Measurements from ENCODE around the gene SEMA3C.

SEMA3C gene

DNA sequence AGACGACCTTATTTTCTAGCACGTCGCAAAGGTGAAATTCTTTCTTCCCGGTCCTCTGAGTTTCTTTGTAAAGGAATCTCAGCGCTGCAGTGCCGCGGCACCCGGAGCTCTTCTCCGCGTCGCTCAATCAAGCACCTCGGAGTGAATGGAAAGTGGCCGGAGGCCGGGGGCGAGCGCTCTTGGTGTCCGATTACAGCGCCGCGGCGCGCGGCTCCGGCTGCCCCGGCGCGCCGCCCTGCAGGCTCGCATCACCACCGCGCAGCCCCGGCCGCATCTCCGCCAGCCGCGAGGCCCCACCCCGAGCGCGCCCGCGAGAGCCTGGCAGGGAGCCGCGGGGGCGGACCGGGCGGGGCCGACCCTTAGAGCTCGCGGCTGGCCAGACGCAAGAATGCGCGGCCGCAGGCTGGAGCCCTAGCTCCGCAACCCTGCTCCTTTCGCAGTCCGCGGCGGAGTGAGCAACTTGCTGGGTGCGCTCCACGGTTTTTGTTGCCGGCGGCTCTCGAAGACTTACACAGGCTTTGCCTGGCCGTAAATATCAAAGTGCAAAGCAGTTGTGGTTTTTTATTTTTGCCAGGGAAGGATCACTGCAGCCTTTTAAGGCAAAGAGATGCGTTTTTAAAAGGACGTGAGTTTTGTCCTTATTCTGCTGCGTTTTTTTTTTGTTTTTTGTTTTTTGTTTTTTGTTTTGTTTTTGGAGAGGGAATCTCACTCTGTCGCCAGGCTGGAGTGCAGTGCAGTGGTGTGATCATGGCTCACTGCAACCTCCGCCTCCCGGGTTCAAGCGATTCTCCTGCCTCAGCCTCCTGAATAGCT lies at the start of gene SEMA3C:
Gene SEMA3C, minus strand, starts transcription at position 143 of the 813 bp plus-strand sequence. CDS start 2,270 bp downstream, outside the sequence.
- no peak for DNase-seq (ENCODE audit: low read depth in 2 of 2, low spot score in 1 of 2)

GRCh38 chr7:80968606-80969005 lies 49.8 kb upstream of the SEMA3C start:
- no peak for DNase-seq (ENCODE audit: low read depth in 2 of 2, low spot score in 1 of 2)

GRCh38 chr7:80967917-80968297 lies 49.1 kb upstream of the SEMA3C start:
- no peak for DNase-seq (ENCODE audit: low read depth in 2 of 2, low spot score in 1 of 2)

DNA sequence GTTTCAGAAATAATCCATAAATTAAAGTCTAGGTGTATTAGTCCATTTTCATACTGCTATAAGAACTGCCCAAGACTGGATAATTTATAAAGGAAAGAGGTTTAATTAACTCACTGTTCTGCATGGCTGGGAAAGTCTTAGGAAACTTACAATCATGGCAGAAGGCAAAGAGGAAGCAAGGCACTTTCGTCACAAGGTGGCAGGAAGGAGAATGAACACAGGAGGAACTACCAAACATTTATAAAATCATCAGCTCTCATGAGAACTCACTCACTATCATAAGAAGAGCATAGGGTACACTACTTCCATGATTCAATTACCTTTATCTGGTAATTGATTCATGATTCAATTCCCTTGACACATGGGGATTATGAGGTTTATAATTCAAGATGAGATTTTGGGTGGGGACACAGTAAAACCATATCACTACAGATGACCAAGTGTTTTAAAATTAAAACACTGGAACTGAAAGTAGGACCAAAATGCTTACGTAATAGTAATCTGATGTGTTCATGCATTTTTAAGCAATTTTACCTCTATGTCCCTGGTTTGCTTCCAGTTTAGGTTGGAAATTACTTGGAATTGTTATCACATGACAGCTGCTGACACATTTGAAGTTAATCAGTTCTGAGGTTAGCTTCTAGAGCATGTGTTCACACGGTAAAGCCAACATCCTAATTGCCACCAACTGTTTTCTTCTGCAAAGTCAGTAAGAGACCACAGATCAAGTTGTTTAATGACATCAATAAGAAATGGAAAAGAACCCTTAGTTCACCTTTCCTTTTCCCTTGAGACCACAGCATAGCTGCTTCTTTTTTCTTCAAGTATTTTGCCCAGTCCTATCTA lies 48.4 kb upstream of the SEMA3C start:
- DNase-seq (ENCODE audit: low read depth in 2 of 2, low spot score in 1 of 2) = no peak

- DNase-seq (ENCODE audit: low read depth in 2 of 2, low spot score in 1 of 2) = no peak
Measured at GRCh38 chr7:80960244-80960795, 41.5 kb upstream of the SEMA3C start.

GRCh38 chr7:80957226-80957777 lies 38.5 kb upstream of the SEMA3C start:
- DNase-seq (ENCODE audit: low read depth in 2 of 2, low spot score in 1 of 2) = no peak

DNA sequence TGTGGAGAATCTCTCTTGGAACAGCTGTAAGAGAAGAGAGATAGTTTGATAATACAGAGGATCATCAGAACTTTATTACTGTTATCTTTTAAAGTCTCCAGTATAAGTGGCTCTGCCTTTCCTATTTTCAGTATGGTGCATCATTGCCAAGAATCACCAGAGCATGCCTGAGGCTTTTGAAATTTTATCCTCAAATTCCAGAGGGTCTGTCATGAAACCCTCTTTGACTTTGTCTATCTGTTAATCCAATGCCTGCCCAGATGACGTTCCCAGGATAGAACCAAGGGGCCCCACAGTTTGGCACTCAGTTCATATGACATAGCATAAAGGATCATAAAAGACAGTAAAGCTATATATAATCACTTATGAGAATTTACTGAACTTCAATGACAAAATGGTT lies 35.3 kb upstream of the SEMA3C start:
- DNase-seq (ENCODE audit: low read depth in 2 of 2, low spot score in 1 of 2) = no peak

- no peak for DNase-seq (ENCODE audit: low read depth in 2 of 2, low spot score in 1 of 2)
Measured at GRCh38 chr7:80950550-80950967, 31.7 kb upstream of the SEMA3C start.

DNA sequence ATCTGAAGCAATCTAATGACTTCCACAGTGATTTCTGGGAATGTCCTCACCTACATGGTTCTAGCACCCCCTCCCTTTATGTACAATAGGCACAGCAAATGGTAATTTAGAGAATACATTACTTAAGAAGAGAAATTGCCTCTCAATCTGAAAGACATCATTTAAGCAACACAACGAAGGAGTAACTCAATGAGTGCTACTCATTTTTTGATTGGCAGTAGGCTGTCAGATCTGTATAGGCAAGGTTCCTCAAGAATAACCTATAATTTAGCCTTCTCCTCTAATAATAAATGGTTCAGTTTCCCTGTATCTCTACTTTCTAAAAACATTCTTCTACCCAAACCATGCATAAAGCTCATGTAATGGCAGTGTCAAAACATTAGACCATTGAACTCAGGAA lies 30.6 kb upstream of the SEMA3C start:
- no peak for DNase-seq (ENCODE audit: low read depth in 2 of 2, low spot score in 1 of 2)

DNA sequence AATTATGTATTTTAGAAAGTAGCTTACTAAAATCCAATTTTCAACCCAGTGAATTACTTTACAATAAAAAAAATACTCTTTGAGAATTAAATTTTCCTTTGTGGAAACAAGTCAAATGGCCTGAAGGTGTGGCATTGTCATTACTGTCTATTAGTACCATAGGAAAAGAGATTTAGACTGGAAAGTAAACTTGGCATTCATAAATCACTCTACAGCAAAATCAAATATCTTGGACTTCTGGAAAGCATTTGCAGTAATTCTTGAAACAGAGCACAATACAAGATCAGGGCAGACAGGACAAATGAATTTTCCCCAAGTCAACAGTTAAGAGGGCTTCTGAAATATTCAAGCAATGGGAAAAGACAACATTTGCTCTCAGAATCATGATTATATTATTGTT lies 28.0 kb upstream of the SEMA3C start:
- no peak for DNase-seq (ENCODE audit: low read depth in 2 of 2, low spot score in 1 of 2)

- DNase-seq (ENCODE audit: low read depth in 2 of 2, low spot score in 1 of 2) = no peak
Measured at GRCh38 chr7:80945976-80946375, 27.1 kb upstream of the SEMA3C start.

DNA sequence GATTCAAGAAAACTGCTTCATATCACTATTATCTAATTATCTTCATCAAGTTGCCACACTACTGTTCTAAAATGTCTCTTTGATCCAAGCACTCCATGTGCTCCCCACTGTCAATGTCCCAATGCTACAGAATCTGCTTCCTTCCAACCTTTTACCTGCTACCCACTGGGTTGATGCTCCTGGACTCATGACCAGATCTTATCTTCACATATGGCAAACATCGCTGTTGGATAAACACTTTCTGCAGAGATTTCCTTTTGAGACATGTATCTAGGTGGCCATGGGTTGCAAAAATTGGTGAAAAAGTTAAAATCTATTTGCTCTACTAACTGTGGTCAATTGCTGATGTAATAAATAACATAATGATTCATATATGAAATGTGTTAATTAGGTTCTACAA lies 24.5 kb upstream of the SEMA3C start:
- DNase-seq (ENCODE audit: low read depth in 2 of 2, low spot score in 1 of 2) = no peak

GRCh38 chr7:80942261-80943041 lies 23.6 kb upstream of the SEMA3C start:
- no peak for DNase-seq (ENCODE audit: low read depth in 2 of 2, low spot score in 1 of 2)

DNA sequence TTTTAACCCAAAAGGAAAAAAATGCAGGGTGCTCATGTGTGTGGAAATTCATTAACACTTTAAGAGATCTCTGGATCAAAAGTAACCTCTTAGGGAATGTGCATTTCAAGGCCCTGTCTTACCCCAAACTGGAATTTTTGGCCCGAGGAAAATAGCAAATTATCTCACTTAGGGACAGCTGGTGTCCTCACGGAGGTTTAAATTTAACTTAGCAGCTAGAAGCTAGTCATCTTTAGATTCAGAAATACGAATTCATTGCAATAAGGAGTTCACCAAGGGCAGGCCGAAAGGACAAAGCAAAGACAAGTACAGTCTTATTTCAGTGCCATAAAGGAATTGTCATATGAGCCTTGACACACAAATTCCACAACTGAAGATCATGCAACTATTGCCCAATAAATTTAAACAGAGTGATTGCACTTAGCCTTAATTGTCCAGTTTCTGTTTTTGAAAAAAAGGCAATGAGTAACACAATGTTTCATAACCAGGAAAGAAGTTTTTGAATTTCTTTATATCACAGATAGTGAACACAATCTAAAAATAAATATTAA lies 22.4 kb upstream of the SEMA3C start:
- no peak for DNase-seq (ENCODE audit: low read depth in 2 of 2, low spot score in 1 of 2)

DNA sequence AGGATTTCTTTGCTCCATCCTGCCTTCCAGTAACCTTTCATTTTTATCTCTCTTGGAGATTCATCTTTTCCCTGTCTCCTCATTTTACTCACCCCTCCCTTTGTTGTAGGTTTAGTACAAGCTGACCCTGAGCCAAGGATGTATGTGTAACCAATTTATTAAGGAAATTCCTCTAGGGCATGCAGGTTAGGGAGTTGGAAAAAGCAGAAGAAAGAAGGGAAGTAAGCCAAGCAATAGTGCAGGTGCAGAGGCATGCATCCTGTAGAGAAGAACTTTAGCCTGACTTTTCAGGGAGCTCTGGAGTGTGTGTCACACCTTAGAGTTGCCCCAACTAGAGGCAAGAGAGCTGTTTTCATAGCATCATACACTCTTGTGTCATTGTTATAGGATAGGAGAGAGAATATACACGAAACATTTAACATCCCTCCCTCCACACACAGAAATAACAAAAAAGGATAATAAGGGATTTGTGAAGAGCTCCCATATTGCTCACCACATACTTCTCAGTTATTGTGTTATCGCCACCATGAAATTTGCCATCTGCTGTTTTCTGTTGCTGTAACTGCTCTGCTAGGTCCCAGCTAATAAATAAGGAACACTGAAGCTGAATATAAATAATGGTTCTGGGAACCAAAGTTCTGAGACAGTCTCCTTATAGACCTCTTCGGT lies 21.8 kb upstream of the SEMA3C start:
- DNase-seq (ENCODE audit: low read depth in 2 of 2, low spot score in 1 of 2) = no peak

GRCh38 chr7:80937336-80937735 lies 18.5 kb upstream of the SEMA3C start:
- no peak for DNase-seq (ENCODE audit: low read depth in 2 of 2, low spot score in 1 of 2)

GRCh38 chr7:80935991-80936780 lies 17.3 kb upstream of the SEMA3C start:
- no peak for DNase-seq (ENCODE audit: low read depth in 2 of 2, low spot score in 1 of 2)

- no peak for DNase-seq (ENCODE audit: low read depth in 2 of 2, low spot score in 1 of 2)
Measured at GRCh38 chr7:80934321-80934720, 15.5 kb upstream of the SEMA3C start.

- no peak for DNase-seq (ENCODE audit: low read depth in 2 of 2, low spot score in 1 of 2)
Measured at GRCh38 chr7:80932536-80932935, 13.7 kb upstream of the SEMA3C start.
